Neuron (in vitro differentiated cells): ENCODE results near the gene PLEKHM3.

Experiments
- H2AFZ ChIP-seq: one replicate; pipeline ENCODE4 v1.6.1; 2013; ENCODE audit warnings: low read depth, mild to moderate bottlenecking, inconsistent platforms, low read length, moderate library complexity
- H3K27me3 ChIP-seq: one replicate; pipeline ENCODE4 v1.6.1; 2013; ENCODE audit warnings: low read length; ENCODE audit not compliant: insufficient read depth
- H3K36me3 ChIP-seq: one replicate; pipeline ENCODE4 v1.6.1; 2013; ENCODE audit warnings: low read length; ENCODE audit not compliant: insufficient read depth
- H3K4me1 ChIP-seq: one replicate; pipeline ENCODE4 v1.6.1; 2013; ENCODE audit warnings: low read length; ENCODE audit not compliant: insufficient read depth
- H3K4me3 ChIP-seq: 2 replicates; pipeline ENCODE4 v1.5.1; 2013; ENCODE audit warnings: mild to moderate bottlenecking, low read length, moderate library complexity
- H3K9me3 ChIP-seq: one replicate; pipeline ENCODE4 v1.6.1; 2013; ENCODE audit warnings: low read length

The PLEKHM3 gene

GRCh38 chr2:208025037-208025813 is at the start of gene PLEKHM3:
TSS of gene PLEKHM3 (minus strand) at chr2:208025527. CDS start at chr2:208001639, 23,888 bp downstream.
- Histone ChIP-seq H3K9me3 (no peaks in the 10 kb centered on the region), H3K36me3 (no peaks in the 10 kb centered on the region), H3K4me3 (peak within 1 kb of the TSS; percentile 81), H3K4me1 (peaks cover 8% of the 10 kb centered on the region), H3K27me3 (no peaks in the 10 kb centered on the region), H2AFZ (peak within 1 kb of the TSS; percentile 99)

- no peaks in the 10 kb centered on the region for H3K9me3 ChIP-seq
- no peak overlapping the region for H3K4me3 ChIP-seq
- no peaks in the 10 kb centered on the region for H3K36me3 ChIP-seq
- peaks cover 5% of the 10 kb centered on the region for H3K4me1 ChIP-seq
- peak overlapping the region; percentile 65 for H2AFZ ChIP-seq
- no peaks in the 10 kb centered on the region for H3K27me3 ChIP-seq
Measured at GRCh38 chr2:208074610-208075356, 49.5 kb upstream of the PLEKHM3 start.

- H3K9me3 ChIP-seq = no peaks in the 10 kb centered on the region
- H3K27me3 ChIP-seq = no peaks in the 10 kb centered on the region
- H3K36me3 ChIP-seq = no peaks in the 10 kb centered on the region
- H2AFZ ChIP-seq = no peak overlapping the region
- H3K4me1 ChIP-seq = peaks cover 5% of the 10 kb centered on the region
- no peak overlapping the region for H3K4me3 ChIP-seq
Measured at GRCh38 chr2:208072250-208072892, 47.0 kb upstream of the PLEKHM3 start.

- Histone ChIP-seq H3K4me1 (no peaks in the 10 kb centered on the region), H3K36me3 (no peaks in the 10 kb centered on the region), H2AFZ (no peak overlapping the region)
Measured at GRCh38 chr2:208069186-208069585, 43.9 kb upstream of the PLEKHM3 start.

GRCh38 chr2:208066016-208066415 is 40.7 kb upstream of the PLEKHM3 start:
- Histone ChIP-seq H3K27me3 (no peaks in the 10 kb centered on the region), H3K4me3 (no peak overlapping the region), H3K9me3 (no peaks in the 10 kb centered on the region), H3K4me1 (no peaks in the 10 kb centered on the region), H2AFZ (no peak overlapping the region), H3K36me3 (no peaks in the 10 kb centered on the region)

More at GRCh38 chr2:208069186-208069585, 43.9 kb upstream of the PLEKHM3 start:
- Histone ChIP-seq H3K27me3 (no peaks in the 10 kb centered on the region), H3K4me3 (no peak overlapping the region), H3K9me3 (no peaks in the 10 kb centered on the region)

GRCh38 chr2:208065476-208065875 is 40.1 kb upstream of the PLEKHM3 start:
- H2AFZ ChIP-seq = no peak overlapping the region
- no peaks in the 10 kb centered on the region for H3K9me3 ChIP-seq
- H3K27me3 ChIP-seq = no peaks in the 10 kb centered on the region
- H3K4me3 ChIP-seq = no peak overlapping the region
- no peaks in the 10 kb centered on the region for H3K4me1 ChIP-seq
- H3K36me3 ChIP-seq = no peaks in the 10 kb centered on the region

GRCh38 chr2:208064220-208064961 is 39.1 kb upstream of the PLEKHM3 start:
- Histone ChIP-seq H3K36me3 (no peaks in the 10 kb centered on the region), H3K9me3 (no peaks in the 10 kb centered on the region), H3K4me3 (no peak overlapping the region), H3K27me3 (no peaks in the 10 kb centered on the region), H3K4me1 (no peaks in the 10 kb centered on the region), H2AFZ (no peak overlapping the region)

- Histone ChIP-seq H3K9me3 (no peaks in the 10 kb centered on the region), H3K36me3 (no peaks in the 10 kb centered on the region), H2AFZ (no peak overlapping the region), H3K4me1 (no peaks in the 10 kb centered on the region), H3K4me3 (no peak overlapping the region), H3K27me3 (no peaks in the 10 kb centered on the region)
Measured at GRCh38 chr2:208062961-208063360, 37.6 kb upstream of the PLEKHM3 start.

GRCh38 chr2:208062113-208062512 is 36.8 kb upstream of the PLEKHM3 start:
- Histone ChIP-seq H3K36me3 (no peaks in the 10 kb centered on the region), H3K4me3 (no peak overlapping the region), H3K4me1 (no peaks in the 10 kb centered on the region)

GRCh38 chr2:208057108-208057507 is 31.8 kb upstream of the PLEKHM3 start:
- Histone ChIP-seq H2AFZ (no peak overlapping the region), H3K4me3 (no peak overlapping the region), H3K27me3 (no peaks in the 10 kb centered on the region), H3K9me3 (no peaks in the 10 kb centered on the region), H3K4me1 (no peaks in the 10 kb centered on the region), H3K36me3 (no peaks in the 10 kb centered on the region)

More at GRCh38 chr2:208062113-208062512, 36.8 kb upstream of the PLEKHM3 start:
- no peak overlapping the region for H2AFZ ChIP-seq
- no peaks in the 10 kb centered on the region for H3K27me3 ChIP-seq
- H3K9me3 ChIP-seq = no peaks in the 10 kb centered on the region

GRCh38 chr2:208049441-208049840 is 24.1 kb upstream of the PLEKHM3 start:
- no peak overlapping the region for H2AFZ ChIP-seq
- H3K36me3 ChIP-seq = no peaks in the 10 kb centered on the region
- H3K4me1 ChIP-seq = no peaks in the 10 kb centered on the region
- H3K27me3 ChIP-seq = no peaks in the 10 kb centered on the region
- no peaks in the 10 kb centered on the region for H3K9me3 ChIP-seq
- no peak overlapping the region for H3K4me3 ChIP-seq

GRCh38 chr2:208049006-208049405 is 23.7 kb upstream of the PLEKHM3 start:
- no peaks in the 10 kb centered on the region for H3K9me3 ChIP-seq
- no peak overlapping the region for H3K4me3 ChIP-seq

More at GRCh38 chr2:208049006-208049405, 23.7 kb upstream of the PLEKHM3 start:
- Histone ChIP-seq H3K36me3 (no peaks in the 10 kb centered on the region), H2AFZ (no peak overlapping the region), H3K4me1 (no peaks in the 10 kb centered on the region), H3K27me3 (no peaks in the 10 kb centered on the region)
